B cell (primary cell): ENCODE data around the gene SFTPB. TPM values are rescaled to one million over a fixed set of nuclear protein-coding genes. Genes with fewer than 3 reads are reported as not detected.

Source experiments
- ATAC-seq: fragments of 200-7000 bp; cut with Tn5 transposase; one replicate; pipeline ENCODE4 v1.10.0; 2021; ENCODE audit warnings: low read depth, mild to moderate bottlenecking, moderate number of reproducible peaks, moderate library complexity
- CTCF ChIA-PET: fragments of 350-600 bp; sonication (Branson Sonifier 250); formaldehyde crosslinking; loops from one replicate; lab custom pipeline; 2021; ENCODE audit warnings: antibody characterized with exemption, inconsistent platforms; lab: Charles Lee
- POLR2A ChIA-PET: fragments of 350-600 bp; sonication (Branson Sonifier 250); formaldehyde crosslinking; loops from one replicate; lab custom pipeline; 2021; ENCODE audit warnings: antibody characterized with exemption; lab: Charles Lee
- DNase-seq: peaks from one replicate; pipeline ENCODE4 v3.0.0; 2013
- H2AFZ ChIP-seq: 2 replicates; pipeline ENCODE4 v1.6.1; 2012; ENCODE audit warnings: mild to moderate bottlenecking, low read depth, low read length; ENCODE audit not compliant: insufficient read depth, poor library complexity, severe bottlenecking
- H3K27ac ChIP-seq, 2 donors: 1 replicate in 1 of 2; 2 replicates in 1 of 2; pipeline ENCODE4 v1.5.1; 2012 to 2013; ENCODE audit warnings: low read length in 2 of 2, mild to moderate bottlenecking in 2 of 2, moderate library complexity in 1 of 2
- H3K27me3 ChIP-seq, 4 experiments: fragments of 200-600 bp in 1 of 4; sonication (generic) in 1 of 4; replicated peaks in 1 of 4; 1 replicate in 2 of 4; 2 replicates in 2 of 4; pipeline versions ENCODE4 v1.6.1 to v1.7.0; 2013 to 2016; ENCODE audit warnings: low read length in 3 of 4, mild to moderate bottlenecking in 2 of 4, mixed read lengths in 1 of 4, moderate library complexity in 1 of 4; ENCODE audit not compliant: insufficient read depth in 4 of 4, control insufficient read depth in 3 of 4; ENCODE audit errors: control extremely low read depth in 1 of 4
- H3K36me3 ChIP-seq, 2 experiments: replicated peaks in 1 of 2; 1 replicate in 1 of 2; 2 replicates in 1 of 2; pipeline versions ENCODE4 v1.6.1 to v1.7.1; 2013; ENCODE audit warnings: low read length in 1 of 2; ENCODE audit not compliant: insufficient read depth in 2 of 2, control insufficient read depth in 1 of 2; ENCODE audit errors: control extremely low read depth in 1 of 2, extremely low read depth in 1 of 2
- H3K4me1 ChIP-seq, 2 donors: fragments of 200-600 bp in 1 of 2; sonication (generic) in 1 of 2; 1 replicate in 1 of 2; 2 replicates in 1 of 2; pipeline versions ENCODE4 v1.5.1 to v1.6.1; 2013 to 2017; ENCODE audit warnings: low read length in 2 of 2; ENCODE audit not compliant: control insufficient read depth in 2 of 2, insufficient read depth in 2 of 2
- H3K4me2 ChIP-seq: replicated peaks from 2 replicates; pipeline ENCODE3; 2012; ENCODE audit warnings: mild to moderate bottlenecking, low read depth, low read length; ENCODE audit not compliant: poor library complexity, severe bottlenecking
- H3K4me3 ChIP-seq, 5 experiments: fragments of 200-600 bp in 1 of 5; sonication (generic) in 1 of 5; 1 replicate in 3 of 5; 2 replicates in 2 of 5; pipeline versions ENCODE4 v1.5.1 to v1.7.0; 2011 to 2016; ENCODE audit warnings: low read length in 4 of 5, mild to moderate bottlenecking in 4 of 5, low read depth in 2 of 5, control low read depth in 1 of 5, moderate library complexity in 1 of 5; ENCODE audit not compliant: insufficient read depth in 1 of 5; ENCODE audit errors: control extremely low read depth in 1 of 5, extremely low read depth in 1 of 5
- H3K79me2 ChIP-seq: fragments of 200-600 bp; sonication (generic); one replicate; pipeline ENCODE4 v1.6.0; 2016; ENCODE audit warnings: low read length; ENCODE audit not compliant: control insufficient read depth, insufficient read depth
- H3K9ac ChIP-seq: fragments of 200-600 bp; sonication (generic); 2 replicates; pipeline ENCODE4 v1.6.1; 2017; ENCODE audit warnings: mild to moderate bottlenecking, low read length, moderate library complexity
- H3K9me3 ChIP-seq, 3 donors: one replicate each; pipeline versions ENCODE4 v1.6.1 to v1.7.1; 2013; ENCODE audit warnings: low read length in 2 of 3; ENCODE audit not compliant: control insufficient read depth in 2 of 3, insufficient read depth in 1 of 3; ENCODE audit errors: control extremely low read depth in 1 of 3
- H4K20me1 ChIP-seq: 2 replicates; pipeline ENCODE4 v1.6.0; 2012; ENCODE audit warnings: mild to moderate bottlenecking, low read length; ENCODE audit not compliant: insufficient read depth, control insufficient read depth, poor library complexity, severe bottlenecking
- H3K27ac Mint-ChIP-seq: one replicate; pipeline ENCODE4 v1.8.0; 2021; ENCODE audit warnings: mixed read lengths
- H3K27me3 Mint-ChIP-seq: one replicate; pipeline ENCODE4 v1.8.0; 2021; ENCODE audit warnings: mixed read lengths
- H3K4me1 Mint-ChIP-seq: one replicate; pipeline ENCODE4 v1.8.0; 2021; ENCODE audit warnings: mixed read lengths
- H3K4me3 Mint-ChIP-seq: one replicate; pipeline ENCODE4 v1.8.0; 2021; ENCODE audit warnings: mixed read lengths
- H3K9me3 Mint-ChIP-seq: one replicate; pipeline ENCODE4 v1.8.0; 2022; ENCODE audit warnings: mixed read lengths; ENCODE audit not compliant: insufficient read depth
- EZH2 ChIP-seq: IDR thresholded peaks from 2 replicates; pipeline ENCODE4 v1.6.1; 2012; ENCODE audit warnings: borderline replicate concordance, low read depth, mild to moderate bottlenecking, moderate library complexity, low read length; ENCODE audit not compliant: insufficient read depth, poor library complexity, severe bottlenecking
- WGBS: methylation state at CpG from one replicate; pipeline ENCODE4 v1.1.5; 2013; ENCODE audit warnings: missing lambda C conversion rate; ENCODE audit not compliant: insufficient coverage; 5-methylcytosine and 5-hydroxymethylcytosine counted together
- intact Hi-C: fragments of 100-400 bp; cut with micrococcal nuclease; formaldehyde crosslinking; loops from one replicate; pipeline ENCODE4 v1.10.0; 2022
- polyA plus RNA-seq: library from polyadenylated mRNA; depleted of rRNA; stranded (reverse); fragments of >200 nt; gene quantifications from 2 replicates; pipeline ENCODE4 v1.2.3, GENCODE V29; 2012
- total RNA-seq, 2 donors: library from RNA; stranded (reverse); fragments of 120-200 nt in 1 of 2; gene quantifications; 1 replicate in 1 of 2; 2 replicates in 1 of 2; pipeline versions ENCODE4 v1.2.3 to v1.2.4, GENCODE V29; 2013 to 2022
- TF ChIP-seq, protein P1 (sequence below): fragments of 200-600 bp; IDR thresholded peaks from one replicate; pipeline ENCODE4 v1.8.0; 2022; ENCODE audit warnings: antibody characterized with exemption, mild to moderate bottlenecking

Gene SFTPB
- total and polyA plus RNA-seq, 2 donors (not counting 1 experiment from before 2014, with no cell fraction given): not detected

DNA sequence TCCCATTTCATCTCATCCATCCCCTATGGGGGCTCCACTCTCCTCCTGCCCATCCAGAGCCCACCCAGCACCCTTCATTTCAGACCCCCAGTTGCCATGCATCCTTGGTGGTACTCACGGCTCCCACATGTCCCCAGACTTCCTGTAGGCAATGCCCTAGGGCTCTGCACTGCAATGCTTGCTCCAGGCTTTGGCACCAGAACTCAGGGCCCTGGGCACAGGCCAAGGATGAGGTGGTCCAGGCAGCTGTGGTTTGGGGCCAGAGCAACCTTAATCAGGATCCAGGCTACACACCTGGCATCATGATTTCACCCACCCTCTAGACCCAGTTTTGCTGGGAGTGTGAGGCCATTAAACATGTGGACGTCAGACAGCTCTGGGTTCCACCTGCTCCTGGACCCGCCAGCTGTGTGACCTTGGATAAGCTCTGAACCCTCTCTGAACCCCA lies 414 bp downstream of the SFTPB start:
- Histone ChIP-seq H3K4me2 (no peak overlapping the region), H2AFZ (no peak overlapping the region), H3K27ac (no peak overlapping the region), H3K9me3 (no peaks in the 10 kb centered on the region), H3K36me3 (no peaks in the 10 kb centered on the region), H3K79me2 (no peaks in the 10 kb centered on the region), H4K20me1 (no peaks in the 10 kb centered on the region), H3K4me3 (no peak overlapping the region), H3K27me3 (peaks cover 0 to 2% (median 0%) of the 10 kb centered on the region in 4 experiments), H3K9ac (no peak overlapping the region), H3K4me1 (peaks cover 5 to 6% of the 10 kb centered on the region in 2 donors)
- Mint-ChIP-seq H3K9me3 (no peaks in the 10 kb centered on the region), H3K4me1 (peaks cover 11% of the 10 kb centered on the region), H3K4me3 (no peak overlapping the region), H3K27me3 (no peaks in the 10 kb centered on the region), H3K27ac (no peak overlapping the region)
- DNase-seq: no peak
- ChIA-PET CTCF (interaction anchor here (1.7 kb wide), 1 partner anchor 11 kb away, joined by 6 read pairs; no protein-coding TSS in a partner anchor), POLR2A (no interaction called here)
- intact Hi-C loops: no loop called here
- ATAC-seq: no peak
- no peak for TF ChIP-seq EZH2
- TF ChIP-seq, protein P1, sequence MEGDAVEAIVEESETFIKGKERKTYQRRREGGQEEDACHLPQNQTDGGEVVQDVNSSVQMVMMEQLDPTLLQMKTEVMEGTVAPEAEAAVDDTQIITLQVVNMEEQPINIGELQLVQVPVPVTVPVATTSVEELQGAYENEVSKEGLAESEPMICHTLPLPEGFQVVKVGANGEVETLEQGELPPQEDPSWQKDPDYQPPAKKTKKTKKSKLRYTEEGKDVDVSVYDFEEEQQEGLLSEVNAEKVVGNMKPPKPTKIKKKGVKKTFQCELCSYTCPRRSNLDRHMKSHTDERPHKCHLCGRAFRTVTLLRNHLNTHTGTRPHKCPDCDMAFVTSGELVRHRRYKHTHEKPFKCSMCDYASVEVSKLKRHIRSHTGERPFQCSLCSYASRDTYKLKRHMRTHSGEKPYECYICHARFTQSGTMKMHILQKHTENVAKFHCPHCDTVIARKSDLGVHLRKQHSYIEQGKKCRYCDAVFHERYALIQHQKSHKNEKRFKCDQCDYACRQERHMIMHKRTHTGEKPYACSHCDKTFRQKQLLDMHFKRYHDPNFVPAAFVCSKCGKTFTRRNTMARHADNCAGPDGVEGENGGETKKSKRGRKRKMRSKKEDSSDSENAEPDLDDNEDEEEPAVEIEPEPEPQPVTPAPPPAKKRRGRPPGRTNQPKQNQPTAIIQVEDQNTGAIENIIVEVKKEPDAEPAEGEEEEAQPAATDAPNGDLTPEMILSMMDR: no peak
- WGBS: 85% methylated on average over 3 of the region's 3 CpGs

DNA sequence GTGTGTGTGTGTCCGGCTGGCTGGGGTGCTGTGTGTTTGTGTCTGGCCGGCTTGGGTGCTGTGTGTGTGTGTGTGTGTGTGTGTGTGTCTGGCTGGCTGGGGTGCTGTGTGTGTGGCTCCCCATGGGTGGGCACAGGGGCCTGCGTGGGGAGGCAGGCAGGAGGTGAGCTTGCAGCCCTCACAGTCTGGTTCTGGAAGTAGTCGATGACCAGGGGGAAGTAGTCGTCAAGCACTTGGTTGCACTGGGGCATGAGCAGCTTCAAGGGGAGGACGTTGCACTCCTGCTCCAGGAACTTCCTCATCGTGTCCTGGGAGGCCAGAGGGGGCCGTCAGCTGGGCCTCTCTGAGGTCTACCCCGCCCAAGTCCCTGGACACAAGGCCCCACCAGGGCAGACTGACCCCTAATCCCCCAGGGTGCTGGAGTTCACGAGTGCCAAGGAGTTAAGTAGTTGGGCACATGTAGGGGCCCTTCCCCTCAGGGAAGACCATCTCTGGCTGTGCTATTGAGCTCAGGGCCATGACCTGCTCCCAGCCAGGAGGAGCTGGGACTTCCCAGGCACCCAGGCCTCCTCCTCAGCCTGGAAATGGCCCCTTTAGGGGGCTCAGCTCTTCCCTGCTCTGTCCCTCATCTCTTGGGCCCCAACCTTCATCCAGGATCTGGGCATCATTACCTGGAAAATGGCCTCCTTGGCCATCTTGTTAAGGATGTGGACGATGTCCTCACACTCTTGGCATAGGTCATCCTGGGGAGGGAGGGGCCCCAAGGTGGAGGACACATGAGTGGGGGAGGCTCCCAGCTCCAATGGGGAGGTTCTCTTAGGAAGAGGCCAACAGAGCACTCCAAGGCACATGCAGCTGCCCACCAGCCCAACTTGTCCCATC lies 1.3 kb downstream of the SFTPB start:
- POLR2A ChIA-PET: no interaction called here
- Histone ChIP-seq H4K20me1 (no peaks in the 10 kb centered on the region), H3K9ac (no peak overlapping the region), H2AFZ (no peak overlapping the region), H3K4me1 (peaks cover 5 to 6% of the 10 kb centered on the region in 2 donors), H3K79me2 (no peaks in the 10 kb centered on the region), H3K4me2 (no peak overlapping the region), H3K27ac (no peak overlapping the region), H3K36me3 (no peaks in the 10 kb centered on the region), H3K4me3 (no peak overlapping the region), H3K27me3 (peaks cover 0 to 2% (median 0%) of the 10 kb centered on the region in 4 experiments), H3K9me3 (no peaks in the 10 kb centered on the region)
- ATAC-seq (no peak), DNase-seq (no peak)
- Mint-ChIP-seq H3K4me3 (no peak overlapping the region), H3K4me1 (peaks cover 8% of the 10 kb centered on the region), H3K9me3 (no peaks in the 10 kb centered on the region), H3K27me3 (no peaks in the 10 kb centered on the region), H3K27ac (no peak overlapping the region)
- intact Hi-C loops: no loop called here
- TF ChIP-seq, protein P1: no peak
- no peak for TF ChIP-seq EZH2
- 57% methylated on average over 9 of the region's 11 CpGs for WGBS
- CTCF ChIA-PET: interaction anchor here (1.7 kb wide), 1 partner anchor 12 kb away, joined by 6 read pairs; no protein-coding TSS in a partner anchor
